Keratinocyte (primary cell): ENCODE results near the gene SUPT5H. TPM values are rescaled to one million over a fixed set of nuclear protein-coding genes. Genes with fewer than 3 reads are reported as not detected.

ENCODE experiments used
- DNase-seq: peaks from one replicate; pipeline ENCODE4 v3.0.0-alpha.2; 2011; ENCODE audit warnings: low read depth, missing footprints, low spot score
- FAIRE-seq: peaks from 2 replicates; lab custom pipeline; 2011; peaks lifted over from hg19 to GRCh38; lab: Jason Lieb, UNC
- H2AFZ ChIP-seq: 2 replicates; pipeline ENCODE4 v1.6.0; 2012; ENCODE audit warnings: low read length, control low read depth, inconsistent platforms; ENCODE audit not compliant: control insufficient read depth
- H3K27ac ChIP-seq: 2 replicates; pipeline ENCODE4 v1.5.1; 2011; ENCODE audit warnings: low read length; ENCODE audit not compliant: control insufficient read depth, insufficient read depth
- H3K27me3 ChIP-seq: 3 replicates; pipeline ENCODE4 v1.6.0; 2011; ENCODE audit warnings: low read length; ENCODE audit not compliant: control insufficient read depth, insufficient read depth; ENCODE audit errors: extremely low read depth
- H3K36me3 ChIP-seq, 2 experiments: 2 replicates in 1 of 2; 3 replicates in 1 of 2; pipeline ENCODE4 v1.5.1; 2011; ENCODE audit warnings: low read length in 2 of 2, mild to moderate bottlenecking in 1 of 2; ENCODE audit not compliant: control insufficient read depth in 2 of 2, insufficient read depth in 2 of 2; ENCODE audit errors: extremely low read depth in 1 of 2
- H3K4me1 ChIP-seq: 3 replicates; pipeline ENCODE4 v1.5.1; 2011; ENCODE audit warnings: low read length; ENCODE audit not compliant: control insufficient read depth, insufficient read depth; ENCODE audit errors: extremely low read depth
- H3K4me2 ChIP-seq: 3 replicates; pipeline ENCODE4 v1.6.0; 2011; ENCODE audit warnings: low read depth, low read length; ENCODE audit not compliant: control insufficient read depth, insufficient read depth; ENCODE audit errors: extremely low read depth
- H3K4me3 ChIP-seq, 3 experiments: fragments of 200-600 bp in 1 of 3; sonication (generic) in 1 of 3; 2 replicates in 2 of 3; 3 replicates in 1 of 3; pipeline ENCODE4 v1.5.1; 2011 to 2016; ENCODE audit warnings: low read length in 3 of 3, mild to moderate bottlenecking in 3 of 3, control low read depth in 2 of 3, inconsistent platforms in 1 of 3, low read depth in 1 of 3, mixed read lengths in 1 of 3, mixed run types in 1 of 3, moderate library complexity in 1 of 3; ENCODE audit not compliant: control insufficient read depth in 2 of 3, insufficient read depth in 2 of 3; ENCODE audit errors: extremely low read depth in 1 of 3
- H3K79me2 ChIP-seq: 2 replicates; pipeline ENCODE4 v1.6.0; 2012; ENCODE audit warnings: low read length; ENCODE audit not compliant: control insufficient read depth, insufficient read depth
- H3K9ac ChIP-seq: 3 replicates; pipeline ENCODE4 v1.6.0; 2011; ENCODE audit warnings: low read length; ENCODE audit not compliant: control insufficient read depth, insufficient read depth; ENCODE audit errors: extremely low read depth
- H3K9me1 ChIP-seq: 3 replicates; pipeline ENCODE4 v1.6.0; 2011; ENCODE audit warnings: low read length; ENCODE audit not compliant: control insufficient read depth, insufficient read depth; ENCODE audit errors: extremely low read depth
- H3K9me3 ChIP-seq: 2 replicates; pipeline ENCODE4 v1.5.1; 2012; ENCODE audit warnings: low read depth, low read length; ENCODE audit not compliant: control insufficient read depth
- H4K20me1 ChIP-seq: 3 replicates; pipeline ENCODE4 v1.6.0; 2011; ENCODE audit warnings: low read length; ENCODE audit not compliant: control insufficient read depth, insufficient read depth; ENCODE audit errors: extremely low read depth
- EZH2 ChIP-seq: IDR thresholded peaks from one replicate; pipeline ENCODE4 v1.6.1; 2012; ENCODE audit warnings: inconsistent platforms, mild to moderate bottlenecking, low read length, moderate library complexity
- dilution Hi-C: fragments of 300-500 bp; cut with MboI; formaldehyde crosslinking; loops from one replicate; pipeline ENCODE4 v1.7.0; 2020; ENCODE audit warnings: low sequenced_read_pairs; ENCODE audit not compliant: extremely low pct_ligation_motif_present
- polyA plus RNA-seq, 5 experiments: library from polyadenylated mRNA; depleted of rRNA in 3 of 5; stranded (reverse) in 3 of 5; stranded (forward) in 1 of 5; unstranded in 1 of 5; fragments of >200 nt; gene quantifications; 1 replicate in 1 of 5; 2 replicates in 3 of 5; 3 replicates in 1 of 5; pipeline versions ENCODE4 v1.2.1 to v1.2.3, GENCODE V29; 2011 to 2012; ENCODE audit warnings: missing spikeins in 2 of 5, low read depth in 1 of 5, low replicate concordance in 1 of 5
- TF ChIP-seq, protein P1 (sequence below), 3 experiments: IDR thresholded peaks in 1 of 3; conservative IDR thresholded peaks in 1 of 3; optimal IDR thresholded peaks in 1 of 3; 2 replicates in 2 of 3; 3 replicates in 1 of 3; pipeline versions ENCODE3 to v1.5.1; 2011; ENCODE audit warnings: low read length in 3 of 3, mild to moderate bottlenecking in 3 of 3, moderate library complexity in 2 of 3, control low read depth in 1 of 3, inconsistent platforms in 1 of 3; ENCODE audit not compliant: insufficient read depth in 2 of 3; ENCODE audit errors: extremely low read depth in 1 of 3

Gene SUPT5H
- polyA plus RNA-seq, 1 donor (not counting 4 experiments of a cell fraction or from before 2014, with no cell fraction given), result 63.2 TPM

DNA sequence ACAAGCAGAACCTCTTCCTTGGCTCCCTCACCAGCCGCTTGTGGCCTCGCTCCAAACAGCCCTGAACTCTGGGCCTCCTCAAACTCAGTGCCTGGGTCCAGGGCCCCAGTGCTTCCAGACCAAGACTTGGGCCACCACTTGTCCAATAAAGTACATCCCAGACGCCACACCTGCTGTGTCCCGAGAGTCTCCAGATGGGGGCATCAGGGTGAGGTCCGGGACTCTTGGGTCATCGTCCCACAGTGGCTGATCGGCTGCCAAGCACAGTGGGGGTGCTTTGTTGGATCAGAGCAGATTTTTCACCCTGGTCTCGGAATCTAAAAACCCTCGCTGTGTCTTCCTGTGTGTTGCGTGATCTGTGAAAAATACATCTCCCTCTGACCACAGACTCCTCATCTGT is 44.4 kb downstream of the SUPT5H start:
- no peak overlapping the region for H3K4me3 ChIP-seq
- H3K27me3 ChIP-seq, result no peaks in the 10 kb centered on the region
- H3K4me1 ChIP-seq, result peaks cover 5% of the 10 kb centered on the region
- peaks cover 3% of the 10 kb centered on the region for H4K20me1 ChIP-seq
- H3K36me3 ChIP-seq, result peaks cover 33 to 48% of the 10 kb centered on the region in 2 experiments
- no peaks in the 10 kb centered on the region for H3K9me1 ChIP-seq
- FAIRE-seq, result no peak
- dilution Hi-C loops, result no loop called here
- no peak overlapping the region for H2AFZ ChIP-seq
- H3K4me2 ChIP-seq, result no peak overlapping the region
- no peak overlapping the region for H3K27ac ChIP-seq
- H3K9ac ChIP-seq, result no peak overlapping the region
- no peaks in the 10 kb centered on the region for H3K9me3 ChIP-seq
- TF ChIP-seq, protein P1, sequence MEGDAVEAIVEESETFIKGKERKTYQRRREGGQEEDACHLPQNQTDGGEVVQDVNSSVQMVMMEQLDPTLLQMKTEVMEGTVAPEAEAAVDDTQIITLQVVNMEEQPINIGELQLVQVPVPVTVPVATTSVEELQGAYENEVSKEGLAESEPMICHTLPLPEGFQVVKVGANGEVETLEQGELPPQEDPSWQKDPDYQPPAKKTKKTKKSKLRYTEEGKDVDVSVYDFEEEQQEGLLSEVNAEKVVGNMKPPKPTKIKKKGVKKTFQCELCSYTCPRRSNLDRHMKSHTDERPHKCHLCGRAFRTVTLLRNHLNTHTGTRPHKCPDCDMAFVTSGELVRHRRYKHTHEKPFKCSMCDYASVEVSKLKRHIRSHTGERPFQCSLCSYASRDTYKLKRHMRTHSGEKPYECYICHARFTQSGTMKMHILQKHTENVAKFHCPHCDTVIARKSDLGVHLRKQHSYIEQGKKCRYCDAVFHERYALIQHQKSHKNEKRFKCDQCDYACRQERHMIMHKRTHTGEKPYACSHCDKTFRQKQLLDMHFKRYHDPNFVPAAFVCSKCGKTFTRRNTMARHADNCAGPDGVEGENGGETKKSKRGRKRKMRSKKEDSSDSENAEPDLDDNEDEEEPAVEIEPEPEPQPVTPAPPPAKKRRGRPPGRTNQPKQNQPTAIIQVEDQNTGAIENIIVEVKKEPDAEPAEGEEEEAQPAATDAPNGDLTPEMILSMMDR (optimal IDR thresholded peaks at IDR 0.05 in 1 of 3, IDR thresholded peaks at IDR 0.05 in 1 of 3, conservative IDR thresholded peaks at IDR 0.05 in 1 of 3; ENCODE audit: extremely low read depth in 1 of 3, insufficient read depth in 2 of 3, low read length in 3 of 3), result no peak
- no peak for TF ChIP-seq EZH2
- DNase-seq, result no peak
- peaks cover 10% of the 10 kb centered on the region for H3K79me2 ChIP-seq

- no peaks in the 10 kb centered on the region for H3K79me2 ChIP-seq
- no peak overlapping the region for H2AFZ ChIP-seq
- H3K36me3 ChIP-seq, result peaks cover 19 to 29% of the 10 kb centered on the region in 2 experiments
- no peak for DNase-seq
- peaks cover under 1% of the 10 kb centered on the region for H3K27me3 ChIP-seq
- dilution Hi-C loops, result no loop called here
- H3K9ac ChIP-seq, result no peak overlapping the region
- no peaks in the 10 kb centered on the region for H3K9me1 ChIP-seq
- no peaks in the 10 kb centered on the region for H3K9me3 ChIP-seq
- H3K27ac ChIP-seq, result no peak overlapping the region
- H3K4me3 ChIP-seq, result no peak overlapping the region
- FAIRE-seq, result no peak
- peaks cover 5% of the 10 kb centered on the region for H3K4me1 ChIP-seq
- H4K20me1 ChIP-seq, result no peaks in the 10 kb centered on the region
- no peak for TF ChIP-seq EZH2
- TF ChIP-seq, protein P1 (optimal IDR thresholded peaks at IDR 0.05 in 1 of 3, IDR thresholded peaks at IDR 0.05 in 1 of 3, conservative IDR thresholded peaks at IDR 0.05 in 1 of 3; ENCODE audit: extremely low read depth in 1 of 3, insufficient read depth in 2 of 3, low read length in 3 of 3), result no peak
- no peak overlapping the region for H3K4me2 ChIP-seq
These were observed 46.8 kb downstream of the SUPT5H start for GRCh38 chr19:39492225-39492624.
